ENCODE results near the gene PGM5. TPM values are rescaled to one million over a fixed set of nuclear protein-coding genes. Genes with fewer than 3 reads are reported as not detected.

PGM5 gene
- total and polyA plus RNA-seq, 2 of the 8 experiments (the other 6 are each of a cell fraction or from before 2014, with no cell fraction given) = not detected

- Histone ChIP-seq H3K27ac (ENCODE audit: low read depth, low read length) (no peak overlapping the region), H4K5ac (ENCODE audit: insufficient read length, low read depth, low read length) (no peak overlapping the region), H2BK15ac (ENCODE audit: low read length) (no peak overlapping the region), H2AK5ac (ENCODE audit: low read depth, low read length) (no peak overlapping the region), H3K9ac (replicated peaks in 1 of 4; ENCODE audit: extremely low read depth in 1 of 4, low read depth in 3 of 4, low read length in 3 of 4) (no peak overlapping the region), H4K8ac (ENCODE audit: extremely low read depth, insufficient read depth, low read length) (no peak overlapping the region), H3K79me2 (ENCODE audit: control insufficient read depth in 1 of 2, insufficient read depth in 2 of 2, low read length in 2 of 2) (no peaks in the 10 kb centered on the region), H3K4me3 (ENCODE audit: extremely low read depth in 1 of 4, insufficient read depth in 2 of 4, low read depth in 3 of 4, low read length in 4 of 4) (no peak overlapping the region), H3K4me1 (replicated peaks in 1 of 4; ENCODE audit: control insufficient read depth in 3 of 4, insufficient read depth in 4 of 4, low read length in 3 of 4) (no peaks in the 10 kb centered on the region), H3K14ac (ENCODE audit: insufficient read length) (no peak overlapping the region), H3K27me3 (replicated peaks in 1 of 4; ENCODE audit: control insufficient read depth in 3 of 4, extremely low read depth in 1 of 4, insufficient read depth in 3 of 4, low read length in 3 of 4) (peaks cover 0 to 3% (median 2%) of the 10 kb centered on the region in 4 experiments; a peak in 3 of 7 replicates), H3K4me2 (ENCODE audit: insufficient read depth in 1 of 2, low read depth in 2 of 2, low read length in 2 of 2) (no peak overlapping the region), H3K23ac (ENCODE audit: insufficient read length) (no peak overlapping the region), H3K79me1 (ENCODE audit: low read depth, low read length) (no peaks in the 10 kb centered on the region), H2AFZ (ENCODE audit: low read length) (no peak overlapping the region), H4K20me1 (replicated peaks in 1 of 2; ENCODE audit: control insufficient read depth in 1 of 2, insufficient read depth in 2 of 2, low read length in 2 of 2) (no peaks in the 10 kb centered on the region), H2BK20ac (ENCODE audit: low read length) (no peak overlapping the region), H2BK12ac (ENCODE audit: low read depth, low read length) (no peak overlapping the region), H3K36me3 (ENCODE audit: control insufficient read depth in 2 of 4, insufficient read depth in 4 of 4, low read length in 3 of 4) (no peaks in the 10 kb centered on the region), H2BK5ac (ENCODE audit: low read depth, low read length) (no peak overlapping the region), H2BK120ac (replicated peaks; ENCODE audit: low read depth, low read length) (no peak overlapping the region), H3K9me3 (ENCODE audit: insufficient read depth in 2 of 2, low read depth in 1 of 2, low read length in 1 of 2) (no peaks in the 10 kb centered on the region), H4K91ac (replicated peaks; ENCODE audit: insufficient read length, low read length) (no peak overlapping the region), H3K56ac (replicated peaks; ENCODE audit: insufficient read length, low read depth, low read length) (no peak overlapping the region), H3K23me2 (ENCODE audit: low read depth, low read length) (no peaks in the 10 kb centered on the region), H3K4ac (replicated peaks; ENCODE audit: insufficient read length, low read depth, low read length) (no peak overlapping the region), H3K18ac (ENCODE audit: extremely low read depth, low read length) (no peak overlapping the region)
- WGBS, 2 experiments (ENCODE audit: extremely low coverage in 1 of 2, insufficient coverage in 1 of 2, insufficient read length in 1 of 2, insufficient replicate concordance in 2 of 2, low coverage in 1 of 2, low lambda C conversion rate in 2 of 2, missing lambda C conversion rate in 1 of 2) = 85% methylated on average over 2 of the region's 2 CpGs; no CpG with 5 or more reads in 1 of the 2 experiments
- POLR2A ChIA-PET (ENCODE audit: partially characterized antibody) = interaction anchor here (0.6 to 0.7 kb wide), 2 partner anchors 34 to 38 kb away, joined by 3 read pairs; no protein-coding TSS in a partner anchor
- CTCF ChIA-PET (ENCODE audit: partially characterized antibody) = interaction anchor here (1.2 to 3.4 kb wide), 5 partner anchors 8 to 32 kb away, joined by 3 to 22 read pairs (median 8); no protein-coding TSS in a partner anchor
- DNase-seq (ENCODE audit: low read depth in 1 of 2, low spot score in 2 of 2) = no peak
- no peak for FAIRE-seq
- TF ChIP-seq JUN (IDR thresholded peaks at IDR 0.05; ENCODE audit: low read depth, low read length) = no peak
- TF ChIP-seq FOSL1 (IDR thresholded peaks at IDR 0.05; ENCODE audit: insufficient read depth, low read depth, low read length) = no peak
- TF ChIP-seq HDAC6 (IDR thresholded peaks at IDR 0.05; ENCODE audit: low read depth, low read length) = no peak
- no peak for TF ChIP-seq JUND (IDR thresholded peaks at IDR 0.05; ENCODE audit: low read length)
- no peak for TF ChIP-seq SUZ12 (IDR thresholded peaks at IDR 0.05; ENCODE audit: low read length)
- TF ChIP-seq TCF12 (IDR thresholded peaks at IDR 0.05; ENCODE audit: low read depth, low read length) = no peak
- no peak for TF ChIP-seq TAF7 (optimal IDR thresholded peaks at IDR 0.05; ENCODE audit: borderline replicate concordance, low read depth, low read length)
- no peak for TF ChIP-seq CHD1 (IDR thresholded peaks at IDR 0.05; ENCODE audit: low read depth, low read length)
- no peak for TF ChIP-seq POLR2AphosphoS5 (IDR thresholded peaks at IDR 0.05; ENCODE audit: low read depth, low read length)
- TF ChIP-seq CHD2 (IDR thresholded peaks at IDR 0.05; ENCODE audit: low read length) = no peak
- no peak for TF ChIP-seq NANOG (IDR thresholded peaks at IDR 0.05; ENCODE audit: insufficient read depth, low read depth, low read length, poor library complexity, severe bottlenecking)
- no peak for TF ChIP-seq CTBP2 (IDR thresholded peaks at IDR 0.05; ENCODE audit: borderline replicate concordance, insufficient read depth, insufficient read length, low read length)
- TF ChIP-seq MAFK (IDR thresholded peaks at IDR 0.05; ENCODE audit: low read depth, low read length) = no peak
- no peak for TF ChIP-seq PHF8 (conservative IDR thresholded peaks at IDR 0.05; ENCODE audit: low read depth, low read length)
- no peak for TF ChIP-seq EZH2 (IDR thresholded peaks at IDR 0.05; ENCODE audit: low read depth, low read length, severe bottlenecking)
These were observed 185.2 kb downstream of the PGM5 start for GRCh38 chr9:68541568-68541967.
